CD14-positive monocyte (primary cell): ENCODE measurements around the gene SCGB1D2. TPM values are rescaled to one million over a fixed set of nuclear protein-coding genes. Genes with fewer than 3 reads are reported as not detected.

Source experiments
- DNase-seq, 3 donors: peaks; one replicate each; pipeline ENCODE4 v3.0.0-alpha.2; 2011 to 2022
- H2AFZ ChIP-seq: 2 replicates; pipeline ENCODE4 v1.6.0; 2012; ENCODE audit warnings: mild to moderate bottlenecking, low read depth, low read length, inconsistent platforms; ENCODE audit not compliant: insufficient read depth, poor library complexity, severe bottlenecking
- H3K27ac ChIP-seq, 2 donors: 1 replicate in 1 of 2; 2 replicates in 1 of 2; pipeline ENCODE4 v1.5.1; 2012 to 2013; ENCODE audit warnings: low read length in 2 of 2, control low read depth in 1 of 2, inconsistent platforms in 1 of 2, low read depth in 1 of 2, mild to moderate bottlenecking in 1 of 2
- H3K27me3 ChIP-seq, 2 donors: one replicate each; pipeline versions ENCODE4 v1.6.0 to v1.6.1; 2011 to 2013; ENCODE audit warnings: low read length in 2 of 2; ENCODE audit not compliant: control insufficient read depth in 2 of 2, insufficient read depth in 2 of 2
- H3K36me3 ChIP-seq, 2 donors: replicated peaks in 1 of 2; 1 replicate in 1 of 2; 2 replicates in 1 of 2; pipeline versions ENCODE4 v1.5.1 to v1.6.1; 2012 to 2013; ENCODE audit warnings: low read length in 2 of 2, control low read depth in 1 of 2, inconsistent platforms in 1 of 2, mild to moderate bottlenecking in 1 of 2; ENCODE audit not compliant: insufficient read depth in 2 of 2, control insufficient read depth in 1 of 2
- H3K4me1 ChIP-seq, 2 donors: 1 replicate in 1 of 2; 2 replicates in 1 of 2; pipeline versions ENCODE4 v1.5.1 to v1.6.1; 2012 to 2013; ENCODE audit warnings: low read length in 2 of 2, control low read depth in 1 of 2, inconsistent platforms in 1 of 2, mild to moderate bottlenecking in 1 of 2, moderate library complexity in 1 of 2; ENCODE audit not compliant: insufficient read depth in 2 of 2, control insufficient read depth in 1 of 2
- H3K4me2 ChIP-seq: replicated peaks from 2 replicates; pipeline ENCODE3; 2012; ENCODE audit warnings: low read length, moderate library complexity, mild to moderate bottlenecking; ENCODE audit not compliant: poor library complexity, severe bottlenecking; ENCODE audit errors: extremely low read depth
- H3K4me3 ChIP-seq, 3 experiments: fragments of 200-600 bp in 1 of 3; sonication (generic) in 1 of 3; replicated peaks in 1 of 3; 1 replicate in 2 of 3; 2 replicates in 1 of 3; pipeline ENCODE4 v1.5.1; 2011 to 2013; ENCODE audit warnings: low read length in 3 of 3, mild to moderate bottlenecking in 3 of 3, control low read depth in 2 of 3, low read depth in 2 of 3, inconsistent platforms in 1 of 3, moderate library complexity in 1 of 3
- H3K79me2 ChIP-seq: 2 replicates; pipeline ENCODE4 v1.6.0; 2012; ENCODE audit warnings: mild to moderate bottlenecking, control low read depth, inconsistent platforms, low read length, moderate library complexity; ENCODE audit not compliant: insufficient read depth
- H3K9ac ChIP-seq: 2 replicates; pipeline ENCODE4 v1.6.0; 2017; ENCODE audit warnings: low read length, mild to moderate bottlenecking; ENCODE audit not compliant: insufficient read depth, poor library complexity, severe bottlenecking
- H3K9me3 ChIP-seq, 2 donors: replicated peaks in 1 of 2; 1 replicate in 1 of 2; 2 replicates in 1 of 2; pipeline versions ENCODE4 v1.5.1 to v1.6.1; 2012 to 2013; ENCODE audit warnings: low read length in 2 of 2, control low read depth in 1 of 2; ENCODE audit not compliant: control insufficient read depth in 1 of 2, insufficient read depth in 1 of 2
- H4K20me1 ChIP-seq: 2 replicates; pipeline ENCODE4 v1.6.0; 2012; ENCODE audit warnings: mild to moderate bottlenecking, low read length, control low read depth, moderate library complexity; ENCODE audit not compliant: insufficient read depth
- H3K27ac Mint-ChIP-seq, 7 donors: one replicate each; pipeline ENCODE4 v1.8.0; 2020; ENCODE audit warnings: mild to moderate bottlenecking in 7 of 7, mixed read lengths in 7 of 7, moderate library complexity in 6 of 7, inconsistent platforms in 2 of 7
- H3K27me3 Mint-ChIP-seq, 3 donors: one replicate each; pipeline ENCODE4 v1.8.0; 2021 to 2022; ENCODE audit warnings: low read depth in 3 of 3, mild to moderate bottlenecking in 3 of 3, mixed read lengths in 3 of 3, moderate library complexity in 3 of 3, inconsistent platforms in 1 of 3
- H3K36me3 Mint-ChIP-seq, 2 donors: one replicate each; pipeline ENCODE4 v1.8.0; 2020; ENCODE audit warnings: mixed read lengths in 2 of 2, inconsistent platforms in 1 of 2, mild to moderate bottlenecking in 1 of 2
- H3K4me1 Mint-ChIP-seq: one replicate; pipeline ENCODE4 v1.8.0; 2020; ENCODE audit warnings: mild to moderate bottlenecking, mixed read lengths
- H3K4me3 Mint-ChIP-seq, 2 donors: one replicate each; pipeline ENCODE4 v1.8.0; 2020; ENCODE audit warnings: mild to moderate bottlenecking in 2 of 2, mixed read lengths in 2 of 2, moderate library complexity in 1 of 2
- H3K9me3 Mint-ChIP-seq, 7 donors: one replicate each; pipeline ENCODE4 v1.8.0; 2020 to 2022; ENCODE audit warnings: mixed read lengths in 7 of 7, mild to moderate bottlenecking in 6 of 7, moderate library complexity in 6 of 7, inconsistent platforms in 2 of 7
- WGBS: methylation state at CpG from one replicate; pipeline ENCODE4 v1.1.5; 2013; ENCODE audit warnings: missing lambda C conversion rate; ENCODE audit not compliant: insufficient coverage; 5-methylcytosine and 5-hydroxymethylcytosine counted together
- intact Hi-C, 2 donors: fragments of 100-400 bp; cut with micrococcal nuclease; formaldehyde crosslinking; loops; one replicate each; pipeline versions ENCODE4 v1.15.0 to v1.15.1; 2023
- polyA plus RNA-seq, 3 donors: library from polyadenylated mRNA; depleted of rRNA in 1 of 3; unstranded in 2 of 3; stranded (reverse) in 1 of 3; fragments of 300-500 nt in 2 of 3; fragments of >200 nt in 1 of 3; fragmentation: Illumina TruSeq in 2 of 3; gene quantifications; 1 replicate in 2 of 3; 2 replicates in 1 of 3; pipeline ENCODE4 v1.2.3, GENCODE V29; 2012 to 2021
- TF ChIP-seq, protein P1 (sequence below): fragments of 200-600 bp; IDR thresholded peaks from one replicate; pipeline ENCODE4 v1.8.0; 2022; ENCODE audit warnings: antibody characterized with exemption, mild to moderate bottlenecking

The SCGB1D2 gene
- polyA plus RNA-seq, 3 donors, result not detected

DNA sequence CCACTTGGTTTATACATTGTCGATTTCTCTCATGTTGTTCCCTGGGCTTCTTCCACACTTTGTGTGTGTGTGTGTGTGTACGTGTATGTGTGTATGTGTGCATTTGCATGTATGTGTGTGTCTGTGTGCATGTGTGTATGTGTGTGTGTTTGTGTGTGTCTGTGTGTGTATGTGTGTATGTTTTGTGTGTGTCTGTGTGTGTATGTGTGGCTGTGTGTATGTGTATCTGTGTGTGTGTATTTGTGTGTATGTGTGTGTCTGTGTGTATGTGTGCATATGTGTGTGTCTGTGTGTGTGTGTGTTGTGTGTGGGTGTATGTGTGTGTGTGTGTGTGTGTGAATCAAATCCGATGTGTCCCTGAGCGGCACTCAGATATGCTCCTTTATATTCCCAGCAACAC lies 4.5 kb upstream of the SCGB1D2 start:
- Mint-ChIP-seq H3K4me3 (no peak overlapping the region), H3K9me3 (peaks cover 0 to 1% (median 0%) of the 10 kb centered on the region in 7 donors), H3K27ac (no peak overlapping the region), H3K4me1 (no peaks in the 10 kb centered on the region), H3K27me3 (peaks cover 7 to 33% (median 27%) of the 10 kb centered on the region in 3 donors), H3K36me3 (no peaks in the 10 kb centered on the region)
- DNase-seq, result no peak
- Histone ChIP-seq H3K79me2 (no peaks in the 10 kb centered on the region), H3K27me3 (peaks cover 5 to 13% of the 10 kb centered on the region in 2 donors), H4K20me1 (no peaks in the 10 kb centered on the region), H3K4me1 (no peaks in the 10 kb centered on the region), H3K27ac (no peak overlapping the region), H3K4me2 (no peak overlapping the region), H3K36me3 (no peaks in the 10 kb centered on the region), H3K4me3 (no peak overlapping the region), H3K9ac (no peak overlapping the region), H3K9me3 (no peaks in the 10 kb centered on the region), H2AFZ (no peak overlapping the region)
- TF ChIP-seq, protein P1, sequence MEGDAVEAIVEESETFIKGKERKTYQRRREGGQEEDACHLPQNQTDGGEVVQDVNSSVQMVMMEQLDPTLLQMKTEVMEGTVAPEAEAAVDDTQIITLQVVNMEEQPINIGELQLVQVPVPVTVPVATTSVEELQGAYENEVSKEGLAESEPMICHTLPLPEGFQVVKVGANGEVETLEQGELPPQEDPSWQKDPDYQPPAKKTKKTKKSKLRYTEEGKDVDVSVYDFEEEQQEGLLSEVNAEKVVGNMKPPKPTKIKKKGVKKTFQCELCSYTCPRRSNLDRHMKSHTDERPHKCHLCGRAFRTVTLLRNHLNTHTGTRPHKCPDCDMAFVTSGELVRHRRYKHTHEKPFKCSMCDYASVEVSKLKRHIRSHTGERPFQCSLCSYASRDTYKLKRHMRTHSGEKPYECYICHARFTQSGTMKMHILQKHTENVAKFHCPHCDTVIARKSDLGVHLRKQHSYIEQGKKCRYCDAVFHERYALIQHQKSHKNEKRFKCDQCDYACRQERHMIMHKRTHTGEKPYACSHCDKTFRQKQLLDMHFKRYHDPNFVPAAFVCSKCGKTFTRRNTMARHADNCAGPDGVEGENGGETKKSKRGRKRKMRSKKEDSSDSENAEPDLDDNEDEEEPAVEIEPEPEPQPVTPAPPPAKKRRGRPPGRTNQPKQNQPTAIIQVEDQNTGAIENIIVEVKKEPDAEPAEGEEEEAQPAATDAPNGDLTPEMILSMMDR, result no peak
- WGBS, result 50% methylated on average over 2 of the region's 4 CpGs
- intact Hi-C loops, result no loop called here

DNA sequence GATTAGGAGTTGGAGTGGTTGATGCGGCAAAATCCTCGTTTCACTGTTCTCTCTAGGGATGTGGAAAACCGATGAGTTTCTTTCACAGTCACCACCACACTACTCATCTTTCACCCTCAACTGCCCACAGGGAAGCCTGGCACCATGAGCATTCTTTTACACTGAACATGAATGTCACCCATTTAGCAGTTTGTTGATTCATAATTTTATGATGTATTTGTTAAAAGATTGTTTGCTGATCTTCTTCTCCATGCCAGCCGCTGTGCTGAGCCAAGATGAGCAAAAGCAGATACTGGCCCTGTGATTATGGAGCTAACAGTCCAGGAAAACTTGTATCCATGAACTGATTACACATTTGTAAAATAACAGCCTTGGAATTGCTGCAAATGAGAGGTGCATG lies 3.9 kb upstream of the SCGB1D2 start:
- Mint-ChIP-seq H3K27me3 (peaks cover 10 to 28% (median 24%) of the 10 kb centered on the region in 3 donors), H3K4me1 (no peaks in the 10 kb centered on the region), H3K36me3 (no peaks in the 10 kb centered on the region), H3K4me3 (no peak overlapping the region), H3K9me3 (peaks cover 0 to 2% (median 0%) of the 10 kb centered on the region in 7 donors), H3K27ac (peak overlapping the region in 1 of 7 donors; percentile 65)
- no peak overlapping the region for H2AFZ ChIP-seq
- 100% methylated on average over 1 of the region's 4 CpGs for WGBS
- intact Hi-C loops, result no loop called here
- H3K4me3 ChIP-seq, result no peak overlapping the region
- H3K79me2 ChIP-seq, result no peaks in the 10 kb centered on the region
- no peak overlapping the region for H3K9ac ChIP-seq
- TF ChIP-seq, protein P1, result no peak
- no peak overlapping the region for H3K27ac ChIP-seq
- H3K4me2 ChIP-seq, result no peak overlapping the region
- DNase-seq, result no peak
- peaks cover 3 to 13% of the 10 kb centered on the region in 2 donors for H3K27me3 ChIP-seq
- H4K20me1 ChIP-seq, result no peaks in the 10 kb centered on the region
- H3K4me1 ChIP-seq, result no peaks in the 10 kb centered on the region
- no peaks in the 10 kb centered on the region for H3K9me3 ChIP-seq
- no peaks in the 10 kb centered on the region for H3K36me3 ChIP-seq
